Activated effector memory CD4-positive, alpha-beta T cell treated with anti-CD3 and anti-CD28 coated beads, Interleukin-2, amount 50 U/mL, for 16 hours (primary cell): Measurements from ENCODE around the gene EIF4A3.

Experiments used
- DNase-seq: peaks from one replicate; pipeline ENCODE4 v3.0.0-alpha.2; 2020

EIF4A3 gene

DNA sequence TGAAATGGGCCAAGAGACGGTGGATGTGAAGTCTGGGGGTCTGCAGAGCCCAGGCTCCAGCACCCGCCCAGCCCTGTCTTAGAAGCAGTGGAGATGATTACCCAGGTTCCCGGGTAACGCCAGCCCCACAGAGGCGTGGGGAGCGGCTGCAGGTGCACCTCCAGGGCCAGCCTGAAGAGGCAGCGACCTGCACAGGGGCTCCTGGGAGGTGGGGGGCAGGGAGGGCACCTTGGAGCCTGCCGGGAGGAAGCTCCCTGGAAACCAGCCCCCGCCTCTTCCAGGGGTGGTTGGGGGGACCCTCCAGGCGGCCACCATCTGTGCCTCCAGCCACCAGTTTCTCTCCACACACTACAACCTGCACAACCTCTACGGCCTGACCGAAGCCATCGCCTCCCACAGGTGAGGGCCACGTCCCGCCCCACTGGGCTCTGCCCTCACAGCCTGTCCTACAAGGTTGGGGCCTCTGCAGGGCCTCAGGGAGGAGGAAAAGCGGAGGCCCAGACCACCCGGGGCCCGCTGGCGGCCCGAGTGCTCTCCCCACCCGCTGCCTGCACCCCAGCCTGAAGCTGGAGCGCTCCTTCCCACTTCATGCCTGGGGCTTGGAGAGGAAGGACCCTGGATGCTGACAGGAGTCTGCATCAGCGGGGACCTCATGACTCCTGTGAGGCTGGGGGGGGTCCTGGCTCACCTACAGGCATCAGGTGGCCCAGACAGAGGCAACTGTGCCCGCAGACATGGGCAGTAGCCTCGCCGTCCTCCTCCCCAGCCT lies 35.0 kb downstream of the EIF4A3 start:
- DNase-seq: peak; percentile 52

DNA sequence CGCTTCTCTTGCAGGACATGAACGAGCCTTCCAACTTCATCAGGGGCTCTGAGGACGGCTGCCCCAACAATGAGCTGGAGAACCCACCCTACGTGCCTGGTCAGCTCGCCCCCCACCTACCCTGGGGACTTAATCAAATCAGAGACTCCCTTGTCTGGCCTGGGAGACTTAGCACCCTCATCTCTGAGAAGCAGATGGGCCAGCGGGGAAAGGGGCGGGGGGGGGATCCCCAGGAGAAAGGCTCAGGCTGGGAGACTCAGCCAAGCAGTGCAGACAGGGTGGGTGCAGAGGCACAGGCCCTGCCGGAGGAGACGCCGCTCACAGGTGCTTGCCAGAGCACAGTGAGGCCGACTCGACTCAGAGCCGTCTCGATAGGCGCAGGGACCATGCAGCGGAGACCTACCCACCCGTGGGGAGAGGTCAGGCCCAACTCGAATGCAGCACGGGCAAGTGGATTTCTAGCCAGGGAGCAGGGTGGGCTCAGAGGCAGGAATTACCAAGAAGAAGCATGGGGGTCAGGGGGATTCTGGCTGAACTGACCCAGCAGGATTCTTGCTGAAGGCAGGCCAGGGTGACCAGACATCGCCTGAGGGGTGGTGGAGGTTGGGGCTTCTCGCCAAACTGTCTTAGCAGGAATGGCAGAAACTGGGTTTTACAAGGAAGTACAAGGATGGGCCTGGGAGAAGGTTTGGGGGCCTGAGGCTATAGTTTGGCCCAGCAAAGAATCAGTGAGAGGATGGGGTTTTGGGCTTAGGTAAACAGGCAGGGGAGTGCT lies 35.8 kb downstream of the EIF4A3 start:
- peak; percentile 62 for DNase-seq

DNA sequence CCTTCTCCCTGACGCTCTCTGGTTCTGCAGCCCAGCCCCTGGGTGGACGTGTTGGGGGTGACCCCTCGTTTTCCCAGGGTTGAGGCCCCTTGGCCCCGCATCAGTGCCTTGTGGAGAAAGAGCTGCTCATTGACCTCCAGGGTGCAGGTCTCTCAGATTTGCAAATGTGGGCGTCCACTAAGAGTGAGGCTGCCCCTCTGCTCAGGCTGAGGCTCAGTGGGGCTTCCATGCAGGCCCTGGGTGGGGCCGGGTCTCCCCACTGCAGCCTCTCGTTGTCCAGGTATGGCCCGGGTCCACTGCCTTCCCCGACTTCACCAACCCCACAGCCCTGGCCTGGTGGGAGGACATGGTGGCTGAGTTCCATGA lies 36.5 kb downstream of the EIF4A3 start:
- DNase-seq: peak; percentile 39

DNA sequence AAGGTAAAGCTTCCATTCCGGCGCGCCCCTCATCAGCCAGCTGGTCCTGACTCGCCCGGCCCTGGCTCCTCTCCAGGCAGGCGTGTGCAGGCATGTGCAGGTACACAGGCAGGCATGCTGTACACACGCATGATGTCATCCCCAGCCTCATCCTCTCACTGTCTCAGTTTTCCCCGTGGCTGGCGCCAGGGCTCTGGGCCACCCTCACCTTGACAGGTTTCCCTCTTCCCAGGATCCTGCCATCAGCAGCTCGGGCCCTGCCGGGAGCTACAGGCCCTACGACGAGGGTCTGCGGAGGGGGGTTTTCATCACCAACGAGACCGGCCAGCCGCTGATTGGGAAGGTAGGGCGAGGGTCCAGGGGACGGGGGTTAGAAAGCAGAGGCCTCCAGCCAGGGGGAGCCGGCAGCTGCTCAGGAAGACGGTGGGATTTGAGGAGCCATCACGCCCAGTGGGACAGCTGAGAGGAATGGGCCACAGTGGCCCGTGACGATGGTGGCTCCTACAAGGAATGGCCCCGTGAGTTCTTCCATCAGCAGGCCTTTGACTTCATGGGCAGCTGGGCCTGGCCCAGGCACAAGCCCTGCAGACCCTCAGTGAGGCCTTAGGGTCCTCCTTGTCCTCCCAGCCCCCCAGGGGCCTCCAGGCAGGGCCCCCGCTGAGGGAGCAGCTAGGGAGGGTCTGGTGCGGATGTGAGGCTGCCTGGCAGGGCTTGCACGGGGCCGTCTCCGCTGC lies 37.0 kb downstream of the EIF4A3 start:
- peak; percentile 54 for DNase-seq

DNA sequence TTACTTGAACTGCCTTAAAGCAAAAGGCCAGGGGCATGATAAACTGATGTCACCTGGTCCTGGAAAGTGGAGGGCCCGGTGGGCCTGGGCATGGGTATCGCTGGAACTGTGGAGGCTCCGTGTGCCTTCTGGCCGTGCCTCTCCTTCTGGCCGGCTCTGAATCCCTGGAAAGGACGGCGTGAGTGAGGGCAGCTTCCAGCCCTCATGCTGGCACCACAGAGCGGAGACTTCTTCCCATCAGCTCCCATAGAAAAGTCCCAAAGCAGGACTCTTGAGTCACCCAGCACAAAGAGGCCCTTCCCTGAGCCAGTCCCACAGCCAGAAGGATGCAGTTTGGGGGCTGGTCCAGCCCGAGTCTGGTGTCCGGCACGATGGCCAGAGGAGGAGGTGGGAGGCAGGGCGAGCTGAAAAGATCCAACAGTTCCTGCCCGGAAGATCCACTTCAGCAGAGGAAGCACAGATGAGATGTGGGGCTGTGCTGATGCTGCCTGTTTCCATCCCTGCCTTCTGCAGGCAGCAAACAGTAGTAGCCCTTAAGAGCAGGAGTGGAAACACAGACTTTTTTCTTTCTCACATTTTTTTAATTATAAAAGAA lies 37.8 kb downstream of the EIF4A3 start:
- DNase-seq: peak; percentile 33

DNA sequence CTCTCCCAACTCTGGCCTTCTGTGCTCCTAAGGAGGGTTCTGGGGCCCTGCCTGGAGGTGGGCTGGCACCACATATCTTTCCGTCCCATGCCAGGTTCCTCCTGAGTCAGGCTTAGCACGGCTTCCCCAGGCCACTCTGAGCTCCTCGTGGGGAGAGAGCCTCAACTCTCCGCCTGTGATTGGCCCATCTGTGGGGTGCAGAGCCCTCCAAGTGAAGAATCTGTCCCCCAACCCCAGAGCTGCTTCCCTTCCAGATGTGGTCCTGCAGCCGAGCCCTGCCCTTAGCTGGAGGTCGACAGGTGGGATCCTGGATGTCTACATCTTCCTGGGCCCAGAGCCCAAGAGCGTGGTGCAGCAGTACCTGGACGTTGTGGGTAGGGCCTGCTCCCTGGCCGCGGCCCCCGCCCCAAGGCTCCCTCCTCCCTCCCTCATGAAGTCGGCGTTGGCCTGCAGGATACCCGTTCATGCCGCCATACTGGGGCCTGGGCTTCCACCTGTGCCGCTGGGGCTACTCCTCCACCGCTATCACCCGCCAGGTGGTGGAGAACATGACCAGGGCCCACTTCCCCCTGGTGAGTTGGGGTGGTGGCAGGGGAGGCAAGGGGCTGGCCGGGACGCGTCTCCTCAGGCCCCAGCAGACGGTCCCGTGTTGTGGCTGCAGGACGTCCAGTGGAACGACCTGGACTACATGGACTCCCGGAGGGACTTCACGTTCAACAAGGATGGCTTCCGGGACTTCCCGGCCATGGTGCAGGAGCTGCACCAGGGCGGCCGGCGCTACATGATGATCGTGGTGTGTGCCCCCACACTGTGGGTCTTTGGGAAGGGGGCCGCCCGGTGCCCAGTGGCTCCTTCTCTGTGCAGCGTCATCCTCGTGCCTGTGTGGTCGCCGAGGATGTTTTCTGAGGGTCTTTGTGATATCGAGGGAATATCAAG lies 38.6 kb downstream of the EIF4A3 start:
- DNase-seq: peak; percentile 54

DNA sequence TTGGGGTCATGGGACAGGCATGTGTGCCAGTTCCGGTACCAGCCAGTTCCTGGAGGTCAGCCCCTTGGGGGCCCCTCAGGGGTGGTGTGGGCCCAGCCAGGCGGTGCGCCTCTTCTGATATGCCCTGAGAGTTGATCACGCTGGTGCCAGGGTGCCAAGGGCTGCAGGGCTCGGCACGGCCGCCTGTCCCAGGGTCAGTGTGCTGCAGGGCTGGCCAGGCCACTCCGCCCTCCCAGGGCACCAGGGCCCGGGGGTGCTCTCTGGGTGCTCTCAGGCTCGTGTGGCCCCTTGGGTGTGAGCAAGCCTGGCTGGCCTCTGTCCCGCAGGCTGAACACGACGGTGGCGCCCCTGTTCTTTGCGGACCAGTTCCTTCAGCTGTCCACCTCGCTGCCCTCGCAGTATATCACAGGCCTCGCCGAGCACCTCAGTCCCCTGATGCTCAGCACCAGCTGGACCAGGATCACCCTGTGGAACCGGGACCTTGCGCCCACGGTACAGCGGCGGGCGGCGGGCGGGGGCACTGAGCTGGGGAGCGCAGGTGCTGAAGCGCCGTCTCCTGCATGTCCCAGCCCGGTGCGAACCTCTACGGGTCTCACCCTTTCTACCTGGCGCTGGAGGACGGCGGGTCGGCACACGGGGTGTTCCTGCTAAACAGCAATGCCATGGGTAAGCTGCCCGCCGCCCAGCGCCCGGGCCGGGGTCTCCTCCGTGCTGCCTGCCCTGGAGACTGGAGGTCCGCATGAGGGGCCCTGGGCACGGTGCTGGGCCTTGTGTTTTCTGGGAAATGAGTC lies 39.5 kb downstream of the EIF4A3 start:
- peak; percentile 59 for DNase-seq

DNA sequence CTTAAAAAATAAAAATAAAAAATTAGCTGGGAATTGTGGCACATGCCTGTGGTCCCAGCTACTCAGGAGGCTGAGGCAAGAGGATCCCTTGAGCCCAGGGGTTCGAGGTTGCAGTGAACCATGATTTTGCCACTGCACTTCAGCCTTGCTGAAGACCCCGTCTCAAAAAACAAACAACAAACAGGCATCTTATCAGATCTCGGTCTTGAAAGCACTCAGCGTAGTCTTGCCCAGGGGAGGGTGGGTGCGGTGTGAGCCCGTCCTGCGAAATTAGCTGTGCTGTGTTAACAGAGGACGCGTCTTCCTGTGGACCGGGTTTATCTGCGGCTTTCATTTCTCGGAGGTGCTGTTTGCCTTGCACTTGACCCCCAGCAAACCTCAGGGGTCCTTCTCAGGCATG lies 40.2 kb downstream of the EIF4A3 start:
- peak; percentile 25 for DNase-seq

- DNase-seq: peak; percentile 50
Observed at GRCh38 chr17:80106176-80106575, 40.8 kb downstream of the EIF4A3 start.

- no peak for DNase-seq
Observed at GRCh38 chr17:80105762-80106161, 41.2 kb downstream of the EIF4A3 start.

GRCh38 chr17:80104956-80105375 lies 42.0 kb downstream of the EIF4A3 start:
- DNase-seq: no peak

- DNase-seq: no peak
Observed at GRCh38 chr17:80104321-80104955, 42.5 kb downstream of the EIF4A3 start.

DNA sequence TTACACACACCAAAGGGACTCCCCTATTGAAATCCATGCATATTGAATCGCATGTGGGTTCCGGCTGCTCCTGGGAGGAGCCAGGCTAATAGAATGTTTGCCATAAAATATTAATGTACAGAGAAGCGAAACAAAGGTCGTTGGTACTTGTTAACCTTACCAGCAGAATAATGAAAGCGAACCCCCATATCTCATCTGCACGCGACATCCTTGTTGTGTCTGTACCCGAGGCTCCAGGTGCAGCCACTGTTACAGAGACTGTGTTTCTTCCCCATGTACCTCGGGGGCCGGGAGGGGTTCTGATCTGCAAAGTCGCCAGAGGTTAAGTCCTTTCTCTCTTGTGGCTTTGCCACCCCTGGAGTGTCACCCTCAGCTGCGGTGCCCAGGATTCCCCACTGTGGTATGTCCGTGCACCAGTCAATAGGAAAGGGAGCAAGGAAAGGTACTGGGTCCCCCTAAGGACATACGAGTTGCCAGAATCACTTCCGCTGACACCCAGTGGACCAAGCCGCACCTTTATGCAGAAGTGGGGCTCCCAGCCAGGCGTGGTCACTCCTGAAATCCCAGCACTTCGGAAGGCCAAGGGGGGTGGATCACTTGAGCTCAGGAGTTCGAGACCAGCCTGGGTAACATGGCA lies 43.4 kb downstream of the EIF4A3 start:
- no peak for DNase-seq

GRCh38 chr17:80102664-80103448 lies 44.1 kb downstream of the EIF4A3 start:
- DNase-seq: no peak

GRCh38 chr17:80101946-80102663 lies 44.8 kb downstream of the EIF4A3 start:
- DNase-seq: no peak

GRCh38 chr17:80101011-80101945 lies 45.6 kb downstream of the EIF4A3 start, which contains the start of gene GAA:
Gene GAA, plus strand, starts transcription at chr17:80101581. Its CDS starts 3,006 bp downstream, at chr17:80104587.
- DNase-seq: peak; percentile 95

GRCh38 chr17:80100035-80100323 lies 46.9 kb downstream of the EIF4A3 start:
- DNase-seq: no peak
